ENCODE data around the gene COIL. TPM values are rescaled to one million over a fixed set of nuclear protein-coding genes. Genes with fewer than 3 reads are reported as not detected.

COIL gene
- total and polyA plus RNA-seq, 12 donors, result 5.2 to 10.3 (median 8.1) TPM

DNA sequence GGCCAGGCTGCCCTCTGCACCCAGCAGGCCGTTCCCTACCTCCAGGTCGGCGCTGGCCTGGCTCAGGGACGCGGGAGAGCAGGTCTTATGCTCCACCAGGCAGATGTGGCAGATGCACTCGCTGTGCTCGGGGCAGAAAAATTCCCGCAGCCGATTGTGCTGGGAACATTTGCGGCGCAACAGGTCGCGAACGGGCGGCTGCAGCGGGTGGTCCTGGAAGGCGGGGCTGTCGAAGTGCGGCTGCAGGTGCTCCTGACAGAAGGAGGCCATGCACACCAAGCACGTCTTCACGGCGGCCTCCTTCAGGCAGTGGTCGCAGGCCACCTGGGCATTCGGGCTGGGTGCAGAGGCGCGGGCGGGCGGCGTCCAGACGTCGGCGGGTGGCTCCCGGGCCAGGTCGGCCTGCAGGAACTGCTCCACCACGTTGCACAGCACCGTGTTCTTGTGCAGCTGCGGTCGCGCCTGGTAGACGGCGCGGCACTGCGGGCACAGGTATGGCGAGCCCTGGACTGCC lies 47.4 kb downstream of the COIL start:
- intact Hi-C loops (cut with DNase I), result loop anchor here in 3 of 10 donors (5.0 kb wide), 3 partner anchors 76 to 91 kb away; partner anchors contain the start of genes C17orf67 (in 1 of the 3) and DGKE (in 1 of the 3)
- ATAC-seq (peak; percentile 14 to 78 (median 38)), DNase-seq (peak in 1 of 2 donors; percentile 29)
- WGBS, 2 donors, result 1 to 2% methylated on average over 44 of the region's 44 CpGs
- Histone ChIP-seq H3K27ac (peak overlapping the region; percentile 71 to 96 (median 91)), H3K4me1 (peaks cover 5 to 75% (median 49%) of the 10 kb centered on the region in 9 donors), H3K27me3 (no peaks in the 10 kb centered on the region), H3K4me3 (peak overlapping the region; percentile 66 to 99 (median 90)), H3K9me3 (peaks cover 0 to 9% (median 5%) of the 10 kb centered on the region in 11 donors), H3K36me3 (peaks cover 0 to 22% (median 1%) of the 10 kb centered on the region in 9 donors)
- TF ChIP-seq, protein P1, sequence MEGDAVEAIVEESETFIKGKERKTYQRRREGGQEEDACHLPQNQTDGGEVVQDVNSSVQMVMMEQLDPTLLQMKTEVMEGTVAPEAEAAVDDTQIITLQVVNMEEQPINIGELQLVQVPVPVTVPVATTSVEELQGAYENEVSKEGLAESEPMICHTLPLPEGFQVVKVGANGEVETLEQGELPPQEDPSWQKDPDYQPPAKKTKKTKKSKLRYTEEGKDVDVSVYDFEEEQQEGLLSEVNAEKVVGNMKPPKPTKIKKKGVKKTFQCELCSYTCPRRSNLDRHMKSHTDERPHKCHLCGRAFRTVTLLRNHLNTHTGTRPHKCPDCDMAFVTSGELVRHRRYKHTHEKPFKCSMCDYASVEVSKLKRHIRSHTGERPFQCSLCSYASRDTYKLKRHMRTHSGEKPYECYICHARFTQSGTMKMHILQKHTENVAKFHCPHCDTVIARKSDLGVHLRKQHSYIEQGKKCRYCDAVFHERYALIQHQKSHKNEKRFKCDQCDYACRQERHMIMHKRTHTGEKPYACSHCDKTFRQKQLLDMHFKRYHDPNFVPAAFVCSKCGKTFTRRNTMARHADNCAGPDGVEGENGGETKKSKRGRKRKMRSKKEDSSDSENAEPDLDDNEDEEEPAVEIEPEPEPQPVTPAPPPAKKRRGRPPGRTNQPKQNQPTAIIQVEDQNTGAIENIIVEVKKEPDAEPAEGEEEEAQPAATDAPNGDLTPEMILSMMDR (IDR thresholded peaks at IDR 0.05), result no peak

- DNase-seq, result no peak
- WGBS, 2 donors, result 44 to 60% methylated on average over 7 of the region's 7 CpGs
- H3K4me3 ChIP-seq, result peak overlapping the region; percentile 66 to 99 (median 90)
- H3K27ac ChIP-seq, result peak overlapping the region in 9 of 10 donors; percentile 79 to 96 (median 91)
- peaks cover 5 to 75% (median 53%) of the 10 kb centered on the region in 9 donors for H3K4me1 ChIP-seq
- H3K36me3 ChIP-seq, result peaks cover 0 to 27% (median 4%) of the 10 kb centered on the region in 9 donors
- H3K9me3 ChIP-seq, result peaks cover 0 to 8% (median 5%) of the 10 kb centered on the region in 11 donors
- no peak for ATAC-seq
- TF ChIP-seq, protein P1 (IDR thresholded peaks at IDR 0.05), result no peak
- intact Hi-C loops (cut with DNase I), result loop anchor here in 3 of 10 donors (5.0 kb wide), 3 partner anchors 76 to 91 kb away; partner anchors contain the start of genes C17orf67 (in 1 of the 3) and DGKE (in 1 of the 3)
- H3K27me3 ChIP-seq, result no peaks in the 10 kb centered on the region
Measured at GRCh38 chr17:56913000-56913311, 47.9 kb downstream of the COIL start.

- H3K27ac ChIP-seq, result peak overlapping the region in 9 of 10 donors; percentile 13 to 96 (median 91)
- peaks cover 0 to 3% (median under 1%) of the 10 kb centered on the region in 11 donors for H3K9me3 ChIP-seq
- TF ChIP-seq, protein P1 (IDR thresholded peaks at IDR 0.05), result no peak
- H3K36me3 ChIP-seq, result peaks cover 0 to 33% (median 9%) of the 10 kb centered on the region in 9 donors
- no peak for ATAC-seq
- H3K4me1 ChIP-seq, result peaks cover 5 to 77% (median 53%) of the 10 kb centered on the region in 9 donors
- WGBS, 2 donors, result 56 to 71% methylated on average over 21 of the region's 21 CpGs
- peak overlapping the region; percentile 66 to 99 (median 90) for H3K4me3 ChIP-seq
- peak; percentile 15 to 36 for DNase-seq
- intact Hi-C loops (cut with DNase I), result loop anchor here in 3 of 10 donors (5.0 kb wide), 3 partner anchors 75 to 90 kb away; partner anchors contain the start of genes C17orf67 (in 1 of the 3) and DGKE (in 1 of the 3)
- no peaks in the 10 kb centered on the region for H3K27me3 ChIP-seq
Measured at GRCh38 chr17:56912105-56912999, 48.5 kb downstream of the COIL start.
